Keratinocyte (primary cell): ENCODE measurements around the gene CYTH1. TPM values are rescaled to one million over a fixed set of nuclear protein-coding genes. Genes with fewer than 3 reads are reported as not detected.

Source experiments
- DNase-seq: peaks from one replicate; pipeline ENCODE4 v3.0.0-alpha.2; 2011; ENCODE audit warnings: low read depth, missing footprints, low spot score
- FAIRE-seq: peaks from 2 replicates; lab custom pipeline; 2011; peaks lifted over from hg19 to GRCh38; lab: Jason Lieb, UNC
- H2AFZ ChIP-seq: 2 replicates; pipeline ENCODE4 v1.6.0; 2012; ENCODE audit warnings: low read length, control low read depth, inconsistent platforms; ENCODE audit not compliant: control insufficient read depth
- H3K27ac ChIP-seq: 2 replicates; pipeline ENCODE4 v1.5.1; 2011; ENCODE audit warnings: low read length; ENCODE audit not compliant: control insufficient read depth, insufficient read depth
- H3K27me3 ChIP-seq: 3 replicates; pipeline ENCODE4 v1.6.0; 2011; ENCODE audit warnings: low read length; ENCODE audit not compliant: control insufficient read depth, insufficient read depth; ENCODE audit errors: extremely low read depth
- H3K36me3 ChIP-seq, 2 experiments: 2 replicates in 1 of 2; 3 replicates in 1 of 2; pipeline ENCODE4 v1.5.1; 2011; ENCODE audit warnings: low read length in 2 of 2, mild to moderate bottlenecking in 1 of 2; ENCODE audit not compliant: control insufficient read depth in 2 of 2, insufficient read depth in 2 of 2; ENCODE audit errors: extremely low read depth in 1 of 2
- H3K4me1 ChIP-seq: 3 replicates; pipeline ENCODE4 v1.5.1; 2011; ENCODE audit warnings: low read length; ENCODE audit not compliant: control insufficient read depth, insufficient read depth; ENCODE audit errors: extremely low read depth
- H3K4me2 ChIP-seq: 3 replicates; pipeline ENCODE4 v1.6.0; 2011; ENCODE audit warnings: low read depth, low read length; ENCODE audit not compliant: control insufficient read depth, insufficient read depth; ENCODE audit errors: extremely low read depth
- H3K4me3 ChIP-seq, 3 experiments: fragments of 200-600 bp in 1 of 3; sonication (generic) in 1 of 3; 2 replicates in 2 of 3; 3 replicates in 1 of 3; pipeline ENCODE4 v1.5.1; 2011 to 2016; ENCODE audit warnings: low read length in 3 of 3, mild to moderate bottlenecking in 3 of 3, control low read depth in 2 of 3, inconsistent platforms in 1 of 3, low read depth in 1 of 3, mixed read lengths in 1 of 3, mixed run types in 1 of 3, moderate library complexity in 1 of 3; ENCODE audit not compliant: control insufficient read depth in 2 of 3, insufficient read depth in 2 of 3; ENCODE audit errors: extremely low read depth in 1 of 3
- H3K79me2 ChIP-seq: 2 replicates; pipeline ENCODE4 v1.6.0; 2012; ENCODE audit warnings: low read length; ENCODE audit not compliant: control insufficient read depth, insufficient read depth
- H3K9ac ChIP-seq: 3 replicates; pipeline ENCODE4 v1.6.0; 2011; ENCODE audit warnings: low read length; ENCODE audit not compliant: control insufficient read depth, insufficient read depth; ENCODE audit errors: extremely low read depth
- H3K9me1 ChIP-seq: 3 replicates; pipeline ENCODE4 v1.6.0; 2011; ENCODE audit warnings: low read length; ENCODE audit not compliant: control insufficient read depth, insufficient read depth; ENCODE audit errors: extremely low read depth
- H3K9me3 ChIP-seq: 2 replicates; pipeline ENCODE4 v1.5.1; 2012; ENCODE audit warnings: low read depth, low read length; ENCODE audit not compliant: control insufficient read depth
- H4K20me1 ChIP-seq: 3 replicates; pipeline ENCODE4 v1.6.0; 2011; ENCODE audit warnings: low read length; ENCODE audit not compliant: control insufficient read depth, insufficient read depth; ENCODE audit errors: extremely low read depth
- EZH2 ChIP-seq: IDR thresholded peaks from one replicate; pipeline ENCODE4 v1.6.1; 2012; ENCODE audit warnings: inconsistent platforms, mild to moderate bottlenecking, low read length, moderate library complexity
- dilution Hi-C: fragments of 300-500 bp; cut with MboI; formaldehyde crosslinking; loops from one replicate; pipeline ENCODE4 v1.7.0; 2020; ENCODE audit warnings: low sequenced_read_pairs; ENCODE audit not compliant: extremely low pct_ligation_motif_present
- polyA plus RNA-seq, 5 experiments: library from polyadenylated mRNA; depleted of rRNA in 3 of 5; stranded (reverse) in 3 of 5; stranded (forward) in 1 of 5; unstranded in 1 of 5; fragments of >200 nt; gene quantifications; 1 replicate in 1 of 5; 2 replicates in 3 of 5; 3 replicates in 1 of 5; pipeline versions ENCODE4 v1.2.1 to v1.2.3, GENCODE V29; 2011 to 2012; ENCODE audit warnings: missing spikeins in 2 of 5, low read depth in 1 of 5, low replicate concordance in 1 of 5
- TF ChIP-seq, protein P1 (sequence below), 3 experiments: IDR thresholded peaks in 1 of 3; conservative IDR thresholded peaks in 1 of 3; optimal IDR thresholded peaks in 1 of 3; 2 replicates in 2 of 3; 3 replicates in 1 of 3; pipeline versions ENCODE3 to v1.5.1; 2011; ENCODE audit warnings: low read length in 3 of 3, mild to moderate bottlenecking in 3 of 3, moderate library complexity in 2 of 3, control low read depth in 1 of 3, inconsistent platforms in 1 of 3; ENCODE audit not compliant: insufficient read depth in 2 of 3; ENCODE audit errors: extremely low read depth in 1 of 3

Gene CYTH1
- polyA plus RNA-seq, 1 donor (not counting 4 experiments of a cell fraction or from before 2014, with no cell fraction given) = 28.3 TPM

DNA sequence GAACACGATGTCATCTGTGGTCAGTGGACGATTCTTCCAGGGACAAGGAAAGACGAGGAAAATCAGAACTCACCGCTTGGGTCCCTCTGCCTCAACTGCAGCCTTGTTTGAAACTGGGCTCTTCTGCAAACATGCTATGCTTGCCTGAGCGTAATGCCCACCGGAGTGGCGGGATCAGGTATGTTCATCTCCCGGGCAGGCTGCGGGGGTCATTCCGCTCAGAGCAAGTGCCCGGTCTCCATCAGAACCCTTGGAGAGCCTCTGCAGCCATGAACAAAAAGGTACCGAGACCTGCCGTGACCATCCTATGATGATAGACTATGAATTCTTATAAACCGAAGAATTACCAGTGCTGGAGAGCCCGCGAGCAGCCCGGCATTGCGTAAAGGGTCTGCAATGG lies 140.4 kb downstream of the CYTH1 start:
- H3K4me1 ChIP-seq = no peaks in the 10 kb centered on the region
- no peak for DNase-seq
- TF ChIP-seq, protein P1, sequence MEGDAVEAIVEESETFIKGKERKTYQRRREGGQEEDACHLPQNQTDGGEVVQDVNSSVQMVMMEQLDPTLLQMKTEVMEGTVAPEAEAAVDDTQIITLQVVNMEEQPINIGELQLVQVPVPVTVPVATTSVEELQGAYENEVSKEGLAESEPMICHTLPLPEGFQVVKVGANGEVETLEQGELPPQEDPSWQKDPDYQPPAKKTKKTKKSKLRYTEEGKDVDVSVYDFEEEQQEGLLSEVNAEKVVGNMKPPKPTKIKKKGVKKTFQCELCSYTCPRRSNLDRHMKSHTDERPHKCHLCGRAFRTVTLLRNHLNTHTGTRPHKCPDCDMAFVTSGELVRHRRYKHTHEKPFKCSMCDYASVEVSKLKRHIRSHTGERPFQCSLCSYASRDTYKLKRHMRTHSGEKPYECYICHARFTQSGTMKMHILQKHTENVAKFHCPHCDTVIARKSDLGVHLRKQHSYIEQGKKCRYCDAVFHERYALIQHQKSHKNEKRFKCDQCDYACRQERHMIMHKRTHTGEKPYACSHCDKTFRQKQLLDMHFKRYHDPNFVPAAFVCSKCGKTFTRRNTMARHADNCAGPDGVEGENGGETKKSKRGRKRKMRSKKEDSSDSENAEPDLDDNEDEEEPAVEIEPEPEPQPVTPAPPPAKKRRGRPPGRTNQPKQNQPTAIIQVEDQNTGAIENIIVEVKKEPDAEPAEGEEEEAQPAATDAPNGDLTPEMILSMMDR (optimal IDR thresholded peaks at IDR 0.05 in 1 of 3, IDR thresholded peaks at IDR 0.05 in 1 of 3, conservative IDR thresholded peaks at IDR 0.05 in 1 of 3; ENCODE audit: extremely low read depth in 1 of 3, insufficient read depth in 2 of 3, low read length in 3 of 3) = no peak
- TF ChIP-seq EZH2 = no peak
- dilution Hi-C loops = no loop called here
- H2AFZ ChIP-seq = no peak overlapping the region
- no peaks in the 10 kb centered on the region for H3K9me3 ChIP-seq
- FAIRE-seq = no peak
- H4K20me1 ChIP-seq = no peaks in the 10 kb centered on the region
- H3K79me2 ChIP-seq = no peaks in the 10 kb centered on the region
- no peak overlapping the region for H3K9ac ChIP-seq
- H3K4me3 ChIP-seq = no peak overlapping the region
- H3K9me1 ChIP-seq = no peaks in the 10 kb centered on the region
- H3K27me3 ChIP-seq = no peaks in the 10 kb centered on the region
- H3K4me2 ChIP-seq = no peak overlapping the region
- H3K36me3 ChIP-seq = no peaks in the 10 kb centered on the region
- H3K27ac ChIP-seq = no peak overlapping the region

DNA sequence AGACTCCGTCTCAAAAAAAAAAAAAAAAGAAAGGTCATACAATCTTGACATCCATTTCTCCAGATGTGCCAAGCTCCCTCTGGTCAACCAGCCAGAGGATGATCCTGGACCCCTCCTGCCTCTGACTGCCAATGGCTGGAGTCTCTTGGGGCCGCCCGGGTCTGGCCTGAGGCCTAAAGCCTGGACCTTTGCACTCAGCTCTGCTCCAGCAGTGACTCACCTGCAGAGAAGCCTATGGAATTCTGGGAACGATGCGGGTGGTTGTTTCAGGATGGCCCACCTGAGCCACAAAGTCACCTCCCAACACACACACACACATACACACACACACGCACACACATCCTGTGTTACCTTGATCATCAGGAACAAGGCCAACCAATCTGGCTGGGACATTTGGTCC lies 140.8 kb downstream of the CYTH1 start:
- Histone ChIP-seq H2AFZ (no peak overlapping the region), H3K27me3 (no peaks in the 10 kb centered on the region), H4K20me1 (no peaks in the 10 kb centered on the region), H3K79me2 (no peaks in the 10 kb centered on the region), H3K4me2 (no peak overlapping the region), H3K4me1 (no peaks in the 10 kb centered on the region), H3K4me3 (no peak overlapping the region), H3K36me3 (no peaks in the 10 kb centered on the region), H3K9me3 (no peaks in the 10 kb centered on the region), H3K9ac (no peak overlapping the region), H3K27ac (no peak overlapping the region), H3K9me1 (no peaks in the 10 kb centered on the region)
- DNase-seq = no peak
- no peak for FAIRE-seq
- dilution Hi-C loops = no loop called here
- TF ChIP-seq, protein P1 (optimal IDR thresholded peaks at IDR 0.05 in 1 of 3, IDR thresholded peaks at IDR 0.05 in 1 of 3, conservative IDR thresholded peaks at IDR 0.05 in 1 of 3; ENCODE audit: extremely low read depth in 1 of 3, insufficient read depth in 2 of 3, low read length in 3 of 3) = no peak
- no peak for TF ChIP-seq EZH2
